Prostate gland (tissue), 2 donors: ENCODE measurements around the gene ADCY1. TPM values are rescaled to one million over a fixed set of nuclear protein-coding genes. Genes with fewer than 3 reads are reported as not detected.

Source experiments
- DNase-seq: peaks from one replicate; pipeline ENCODE4 v3.0.0-alpha.2; 2019; ENCODE audit warnings: low spot score
- H3K27ac ChIP-seq, 2 donors: fragments of 200-600 bp; sonication (generic); 2 replicates each; pipeline ENCODE4 v1.5.1; 2017 to 2019
- H3K27me3 ChIP-seq: fragments of 200-600 bp; sonication (generic); replicated peaks from 2 replicates; pipeline ENCODE4 v1.5.1; 2019; ENCODE audit not compliant: insufficient read depth
- H3K36me3 ChIP-seq, 2 donors: fragments of 200-600 bp; sonication (generic); 1 replicate in 1 of 2; 2 replicates in 1 of 2; pipeline versions ENCODE4 v1.5.1 to v1.8.1; 2017 to 2019
- H3K4me1 ChIP-seq: fragments of 200-600 bp; sonication (generic); replicated peaks from 2 replicates; pipeline ENCODE4 v1.5.1; 2019
- H3K4me3 ChIP-seq, 2 donors: fragments of 200-600 bp; sonication (generic); 2 replicates each; pipeline ENCODE4 v1.5.1; 2017 to 2019
- H3K9me3 ChIP-seq: fragments of 200-600 bp; sonication (generic); 2 replicates; pipeline ENCODE4 v1.5.1; 2017
- CTCF ChIP-seq, 4 experiments: fragments of 200-600 bp in 2 of 4; fragments of 450-650 bp in 2 of 4; sonication (generic) in 2 of 4; IDR thresholded peaks; 1 replicate in 3 of 4; 2 replicates in 1 of 4; pipeline ENCODE4 v1.5.1; 2016 to 2019; ENCODE audit warnings: antibody characterized with exemption in 4 of 4, mild to moderate bottlenecking in 2 of 4, moderate library complexity in 2 of 4
- POLR2A ChIP-seq: fragments of 450-650 bp; IDR thresholded peaks from one replicate; pipeline ENCODE4 v1.6.1; 2016; ENCODE audit warnings: antibody characterized with exemption, mild to moderate bottlenecking
- POLR2AphosphoS5 ChIP-seq: sonication (generic); formaldehyde crosslinking; IDR thresholded peaks from one replicate; pipeline ENCODE4 v1.6.1; 2017; ENCODE audit warnings: antibody characterized with exemption
- WGBS: methylation state at CpG from one replicate; pipeline ENCODE4 v1.1.5; 2018; 5-methylcytosine and 5-hydroxymethylcytosine counted together
- intact Hi-C: fragments of 100-400 bp; cut with DNase I; formaldehyde crosslinking; loops from one replicate; pipeline ENCODE4 v1.14.2; 2022
- total RNA-seq, 2 donors: library from RNA; depleted of rRNA; stranded (reverse); fragments of >200 nt; gene quantifications; one replicate each; pipeline ENCODE4 v1.1.0, GENCODE V29; 2016

Gene ADCY1
- total RNA-seq, 2 donors from 2014 or later = 4.5 to 17.0 TPM

GRCh38 chr7:45573204-45573603 is 964 bp upstream of the ADCY1 start:
- H3K27ac ChIP-seq = no peak overlapping the region
- intact Hi-C loops = no loop called here
- no peaks in the 10 kb centered on the region for H3K36me3 ChIP-seq
- no peak for DNase-seq
- H3K27me3 ChIP-seq = no peaks in the 10 kb centered on the region
- no peaks in the 10 kb centered on the region for H3K9me3 ChIP-seq
- TF ChIP-seq POLR2A (no peak), POLR2AphosphoS5 (no peak), CTCF (IDR thresholded peaks at IDR 0.05) (no peak)
- H3K4me1 ChIP-seq = peaks cover 6% of the 10 kb centered on the region
- 64% methylated on average over 11 of the region's 11 CpGs for WGBS
- H3K4me3 ChIP-seq = no peak overlapping the region

GRCh38 chr7:45574416-45574668 is 174 bp downstream of the ADCY1 start:
- intact Hi-C loops = no loop called here

GRCh38 chr7:45574669-45575500 is 717 bp downstream of the ADCY1 start:
- no peaks in the 10 kb centered on the region for H3K36me3 ChIP-seq
- peak overlapping the region; percentile 34 to 59 for H3K4me3 ChIP-seq
- WGBS = under 1% methylated on average over 51 of the region's 72 CpGs
- DNase-seq = no peak
- TF ChIP-seq POLR2AphosphoS5 (no peak), CTCF (IDR thresholded peaks at IDR 0.05) (no peak), POLR2A (no peak)
- no peaks in the 10 kb centered on the region for H3K9me3 ChIP-seq
- H3K4me1 ChIP-seq = peaks cover 6% of the 10 kb centered on the region
- intact Hi-C loops = no loop called here
- peak overlapping the region in 1 of 2 donors; percentile 83 for H3K27ac ChIP-seq
- no peaks in the 10 kb centered on the region for H3K27me3 ChIP-seq

More at GRCh38 chr7:45574416-45574668, 174 bp downstream of the ADCY1 start:
- TF ChIP-seq POLR2A (no peak), POLR2AphosphoS5 (no peak), CTCF (IDR thresholded peaks at IDR 0.05) (no peak)
- Histone ChIP-seq H3K27ac (peak overlapping the region in 1 of 2 donors; percentile 83), H3K9me3 (no peaks in the 10 kb centered on the region), H3K4me3 (peak overlapping the region; percentile 34 to 59), H3K27me3 (no peaks in the 10 kb centered on the region), H3K4me1 (peaks cover 6% of the 10 kb centered on the region), H3K36me3 (no peaks in the 10 kb centered on the region)
- DNase-seq = no peak
- WGBS = 0% methylated on average over 3 of the region's 60 CpGs

- Histone ChIP-seq H3K27me3 (no peaks in the 10 kb centered on the region), H3K4me3 (peak overlapping the region; percentile 34 to 59), H3K4me1 (peaks cover 6% of the 10 kb centered on the region), H3K9me3 (no peaks in the 10 kb centered on the region), H3K36me3 (no peaks in the 10 kb centered on the region), H3K27ac (peak overlapping the region in 1 of 2 donors; percentile 83)
- 14% methylated on average over 32 of the region's 36 CpGs for WGBS
- DNase-seq = no peak
- TF ChIP-seq POLR2A = no peak
- TF ChIP-seq CTCF (IDR thresholded peaks at IDR 0.05) = no peak
- no peak for TF ChIP-seq POLR2AphosphoS5
- intact Hi-C loops = no loop called here
Observed at GRCh38 chr7:45575501-45576248, 1.5 kb downstream of the ADCY1 start.
